A549 (cell line): Measurements from ENCODE around the gene R3HDM2. TPM values are rescaled to one million over a fixed set of nuclear protein-coding genes. Genes with fewer than 3 reads are reported as not detected.
"Not testable (repeated sequence)": the region's sequence is repeated elsewhere in the genome, so short reads cannot be mapped to it uniquely, and the experiment has no call there.

Source experiments
- ATAC-seq, 2 experiments: fragments of 200-7000 bp in 1 of 2; fragments of >200 bp in 1 of 2; cut with Nextera tagmentation in 1 of 2; cut with Tn5 transposase in 1 of 2; 3 replicates each; pipeline versions ENCODE4 v1.8.0 to v1.9.1; 2018 to 2020; ENCODE audit warnings: mild to moderate bottlenecking in 1 of 2, moderate library complexity in 1 of 2
- CTCF ChIA-PET: fragments of 300-600 bp; sonication (Branson Sonifier 250); formaldehyde crosslinking; extraction: SDS; loops from one replicate; lab custom pipeline; 2021; ENCODE audit warnings: antibody characterized with exemption, inconsistent platforms; lab: Yijun Ruan, JAX
- POLR2A ChIA-PET: fragments of 350-600 bp; formaldehyde crosslinking; extraction: SDS; loops from one replicate; lab custom pipeline; 2021; ENCODE audit warnings: antibody characterized with exemption, inconsistent platforms; lab: Yijun Ruan, JAX
- DNase-seq, 2 experiments: peaks; one replicate each; pipeline versions ENCODE4 v3.0.0 to v3.0.0-alpha.2; 2011 to 2016; ENCODE audit warnings: low read depth in 1 of 2, low spot score in 1 of 2
- FAIRE-seq: peaks from 2 replicates; lab custom pipeline; 2011; peaks lifted over from hg19 to GRCh38; lab: Jason Lieb, UNC
- H3K27ac ChIP-seq, 2 experiments: fragments of >200 bp; sonication (Bioruptor Twin); formaldehyde crosslinking; 3 replicates each; pipeline ENCODE4 v1.5.1; 2016 to 2017
- H3K4me1 ChIP-seq: fragments of >200 bp; sonication (Bioruptor Twin); formaldehyde crosslinking; 3 replicates; pipeline ENCODE4 v1.6.1; 2016
- H3K4me2 ChIP-seq: fragments of >200 bp; sonication (Bioruptor Twin); formaldehyde crosslinking; 3 replicates; pipeline ENCODE4 v1.6.1; 2016
- H3K4me3 ChIP-seq: fragments of >200 bp; sonication (Bioruptor Twin); formaldehyde crosslinking; 3 replicates; pipeline ENCODE4 v1.5.1; 2016
- H3K9me3 ChIP-seq: fragments of >200 bp; sonication (Bioruptor Twin); formaldehyde crosslinking; 3 replicates; pipeline ENCODE4 v1.6.1; 2016
- BCL3 ChIP-seq: fragments of >200 bp; sonication (Bioruptor Twin); formaldehyde crosslinking; IDR thresholded peaks from 3 replicates; pipeline ENCODE4 v1.6.1; 2016
- CBX2 ChIP-seq: fragments of 200-600 bp; sonication (generic); IDR thresholded peaks from 2 replicates; pipeline ENCODE4 v1.6.1; 2016; ENCODE audit warnings: low read depth, mild to moderate bottlenecking, borderline replicate concordance
- CHD2 ChIP-seq: fragments of 150-350 bp; IDR thresholded peaks from 2 replicates; pipeline ENCODE4 v1.6.1; 2014; ENCODE audit warnings: low read length; ENCODE audit not compliant: partially characterized antibody
- CHD4 ChIP-seq: fragments of 200-600 bp; sonication (generic); IDR thresholded peaks from 2 replicates; pipeline ENCODE4 v1.6.1; 2016; ENCODE audit warnings: antibody characterized with exemption, mild to moderate bottlenecking, borderline replicate concordance
- EHMT2 ChIP-seq: fragments of 200-600 bp; sonication (generic); IDR thresholded peaks from 2 replicates; pipeline ENCODE4 v1.6.1; 2016; ENCODE audit warnings: antibody characterized with exemption, low read depth, mild to moderate bottlenecking, moderate library complexity
- HMGXB4 ChIP-seq: fragments of 250-450 bp; sonication (Bioruptor Pico); IDR thresholded peaks from 2 replicates; pipeline ENCODE4 v1.5.0; 2021; ENCODE audit warnings: mild to moderate bottlenecking, moderate library complexity, borderline replicate concordance
- HOXA7 ChIP-seq: fragments of 250-450 bp; sonication (Bioruptor Pico); IDR thresholded peaks from 2 replicates; pipeline ENCODE4 v1.5.0; 2020; ENCODE audit warnings: mild to moderate bottlenecking, moderate library complexity
- JUNB ChIP-seq: fragments of >200 bp; sonication (Bioruptor Twin); formaldehyde crosslinking; IDR thresholded peaks from 2 replicates; pipeline ENCODE4 v1.6.1; 2016
- KDM1A ChIP-seq: fragments of 200-600 bp; sonication (generic); IDR thresholded peaks from 2 replicates; pipeline ENCODE4 v1.6.1; 2016; ENCODE audit warnings: low read depth, mild to moderate bottlenecking
- KDM5A ChIP-seq: fragments of 200-600 bp; sonication (generic); IDR thresholded peaks from 2 replicates; pipeline ENCODE4 v1.6.1; 2016; ENCODE audit warnings: antibody characterized with exemption, mild to moderate bottlenecking
- MAFK ChIP-seq: fragments of 450-650 bp; IDR thresholded peaks from 2 replicates; pipeline ENCODE4 v1.6.1; 2014; ENCODE audit not compliant: partially characterized antibody
- MAX ChIP-seq: IDR thresholded peaks from 2 replicates; pipeline ENCODE4 v1.6.1; 2012
- NR3C1 ChIP-seq: fragments of >200 bp; sonication (Bioruptor Twin); formaldehyde crosslinking; IDR thresholded peaks from 3 replicates; pipeline ENCODE4 v1.6.1; 2017
- RFX5 ChIP-seq: fragments of 450-650 bp; IDR thresholded peaks from 2 replicates; pipeline ENCODE4 v1.7.1; 2014; ENCODE audit warnings: antibody characterized with exemption, mild to moderate bottlenecking, moderate library complexity
- SMC3 ChIP-seq: fragments of >200 bp; sonication (Bioruptor Twin); formaldehyde crosslinking; IDR thresholded peaks from 3 replicates; pipeline ENCODE4 v1.6.1; 2018; ENCODE audit warnings: inconsistent platforms
- WGBS: methylation state at CpG from one replicate; pipeline ENCODE4 v1.1.6; 2017; ENCODE audit errors: missing lambda C conversion rate; 5-methylcytosine and 5-hydroxymethylcytosine counted together
- polyA plus RNA-seq, 4 experiments: library from polyadenylated mRNA; depleted of rRNA in 3 of 4; stranded (reverse); fragments of >200 nt; fragmentation: RNase III in 1 of 4; extraction: RNeasy Plus Mini Kit Qiagen cat#74134 plus additional on column Dnase treatment in 1 of 4; gene quantifications; 2 replicates in 3 of 4; 3 replicates in 1 of 4; pipeline ENCODE4 v1.2.3, GENCODE V29; 2011 to 2017

R3HDM2 gene
- polyA plus RNA-seq, 2 of the 4 experiments (the other 2 are of a cell fraction): 14.0 to 30.6 TPM

- no peak for TF ChIP-seq CHD4
- no peak for TF ChIP-seq HMGXB4 (CRISPR knock-in tag)
These were observed 90.7 kb downstream of the R3HDM2 start (continued) for GRCh38 chr12:57340104-57340503.

- H3K4me1 ChIP-seq: peaks cover 25% of the 10 kb centered on the region
- FAIRE-seq, H3K27ac ChIP-seq, H3K4me2 ChIP-seq, H3K9me3 ChIP-seq, DNase-seq, H3K4me3 ChIP-seq, ATAC-seq, POLR2A ChIA-PET: not testable (repeated sequence)
- CTCF ChIA-PET: interaction anchor here (0.8 to 1.7 kb wide), 3 partner anchors 11 to 122 kb away, joined by 3 to 8 read pairs (median 3); partner anchors contain the start of gene INHBC
- 0 out of 2 replicates have a peak, but pooled peaks have one; percentile 43 for TF ChIP-seq KDM1A
- 90% methylated on average over 4 of the region's 4 CpGs for WGBS
These were observed 94.5 kb downstream of the R3HDM2 start for GRCh38 chr12:57336299-57336698.

- FAIRE-seq (no peak), ATAC-seq (no peak), DNase-seq (no peak)
- Histone ChIP-seq H3K4me3 (no peak overlapping the region), H3K27ac (no peak overlapping the region), H3K4me1 (peaks cover 5% of the 10 kb centered on the region; the same call in 2 of the 3 replicates), H3K9me3 (no peaks in the 10 kb centered on the region), H3K4me2 (no peak overlapping the region)
- TF ChIP-seq CBX2 (no peak), NR3C1 (no peak), BCL3 (no peak), MAFK (no peak), KDM5A (no peak), EHMT2 (no peak), MAX (no peak), HOXA7 (CRISPR knock-in tag) (no peak), JUNB (no peak)
- POLR2A ChIA-PET: no interaction called here
- CTCF ChIA-PET: interaction anchor here (0.7 to 4.5 kb wide), 5 partner anchors 12 to 567 kb away, joined by 3 to 35 read pairs (median 4); no protein-coding TSS in a partner anchor
- WGBS: 90% methylated on average over 1 of the region's 1 CpG
These were observed 96.6 kb downstream of the R3HDM2 start for GRCh38 chr12:57334219-57334618.

- H3K4me2 ChIP-seq: no peak overlapping the region
- no peak overlapping the region for H3K27ac ChIP-seq
- ATAC-seq (peak in 1 of 2 experiments; percentile 21; a peak in 1 of 6 replicates), DNase-seq (no peak)
- POLR2A ChIA-PET: no interaction called here
- CTCF ChIA-PET: interaction anchor here (0.6 to 4.5 kb wide), 8 partner anchors 14 to 220 kb away, joined by 3 to 35 read pairs (median 4); partner anchors contain the start of gene GLI1
- H3K4me1 ChIP-seq: peaks cover 5% of the 10 kb centered on the region; the same call in 2 of the 3 replicates
- WGBS: 85% methylated on average over 3 of the region's 3 CpGs
- H3K4me3 ChIP-seq: no peak overlapping the region
- TF ChIP-seq SMC3: no peak
- TF ChIP-seq CHD2: no peak
- no peak for TF ChIP-seq RFX5
- TF ChIP-seq, all 56 proteins: peak for 0
- no peak for FAIRE-seq
- H3K9me3 ChIP-seq: no peaks in the 10 kb centered on the region
These were observed 98.1 kb downstream of the R3HDM2 start for GRCh38 chr12:57332646-57333312.
